ENCODE measurements around the gene CHCT1.

DNA sequence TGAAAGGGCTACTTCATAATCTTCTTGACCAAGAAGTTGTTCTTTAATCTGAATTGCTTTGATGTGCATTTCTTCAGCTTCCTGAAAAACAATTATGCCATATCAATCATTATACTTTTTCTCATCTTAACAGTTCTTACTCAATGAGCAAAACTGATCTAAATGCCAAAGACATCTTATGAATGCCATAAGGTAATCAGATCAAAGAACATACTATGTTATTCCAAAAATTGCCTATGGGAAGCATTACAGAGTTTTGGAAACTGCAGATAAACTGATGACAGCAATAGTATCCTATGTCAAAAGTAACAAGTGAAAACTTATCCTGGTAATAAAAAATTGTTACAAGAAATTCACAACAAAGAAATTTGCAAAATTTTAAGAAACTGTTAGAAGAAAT lies 29.7 kb downstream of the CHCT1 start:
- TF ChIP-seq, protein P1, sequence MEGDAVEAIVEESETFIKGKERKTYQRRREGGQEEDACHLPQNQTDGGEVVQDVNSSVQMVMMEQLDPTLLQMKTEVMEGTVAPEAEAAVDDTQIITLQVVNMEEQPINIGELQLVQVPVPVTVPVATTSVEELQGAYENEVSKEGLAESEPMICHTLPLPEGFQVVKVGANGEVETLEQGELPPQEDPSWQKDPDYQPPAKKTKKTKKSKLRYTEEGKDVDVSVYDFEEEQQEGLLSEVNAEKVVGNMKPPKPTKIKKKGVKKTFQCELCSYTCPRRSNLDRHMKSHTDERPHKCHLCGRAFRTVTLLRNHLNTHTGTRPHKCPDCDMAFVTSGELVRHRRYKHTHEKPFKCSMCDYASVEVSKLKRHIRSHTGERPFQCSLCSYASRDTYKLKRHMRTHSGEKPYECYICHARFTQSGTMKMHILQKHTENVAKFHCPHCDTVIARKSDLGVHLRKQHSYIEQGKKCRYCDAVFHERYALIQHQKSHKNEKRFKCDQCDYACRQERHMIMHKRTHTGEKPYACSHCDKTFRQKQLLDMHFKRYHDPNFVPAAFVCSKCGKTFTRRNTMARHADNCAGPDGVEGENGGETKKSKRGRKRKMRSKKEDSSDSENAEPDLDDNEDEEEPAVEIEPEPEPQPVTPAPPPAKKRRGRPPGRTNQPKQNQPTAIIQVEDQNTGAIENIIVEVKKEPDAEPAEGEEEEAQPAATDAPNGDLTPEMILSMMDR (IDR thresholded peaks at IDR 0.05): no peak
- TF ChIP-seq POLR2A (IDR thresholded peaks at IDR 0.05): no peak
